HG03442 (cell line): ENCODE measurements around the gene CPNE1.
"Not testable (repeated sequence)": the region's sequence is repeated elsewhere in the genome, so short reads cannot be mapped to it uniquely, and the experiment has no call there.

ENCODE experiments used
- ATAC-seq: cut with Tn5 transposase; IDR thresholded peaks from one replicate; pipeline ENCODE4 v1.9.1; 2021; ENCODE audit warnings: mild to moderate bottlenecking, moderate library complexity; ENCODE audit not compliant: unreplicated experiment

Gene CPNE1

GRCh38 chr20:35664466-35665206, at the start of gene CPNE1, which contains the start of gene RBM12:
TSS of gene CPNE1 (minus strand) at chr20:35664900. CDS start at chr20:35632923, 31,977 bp downstream.
TSS of gene RBM12 (minus strand) at chr20:35664900. CDS start at chr20:35655322, 9,578 bp downstream.
- peak; percentile 69 for ATAC-seq

GRCh38 chr20:35714127-35714526, 49.4 kb upstream of the CPNE1 start:
- ATAC-seq, result no peak

- not testable (repeated sequence) for ATAC-seq
These were observed 48.4 kb upstream of the CPNE1 start for GRCh38 chr20:35713120-35713519.

GRCh38 chr20:35711588-35712209, 47.0 kb upstream of the CPNE1 start:
- ATAC-seq, result no peak

- ATAC-seq, result no peak
These were observed 46.3 kb upstream of the CPNE1 start for GRCh38 chr20:35710884-35711587.

GRCh38 chr20:35710039-35710438, 45.3 kb upstream of the CPNE1 start:
- ATAC-seq, result no peak

GRCh38 chr20:35709259-35709658, 44.6 kb upstream of the CPNE1 start:
- no peak for ATAC-seq

GRCh38 chr20:35708502-35708901, 43.8 kb upstream of the CPNE1 start:
- ATAC-seq, result no peak

- ATAC-seq, result not testable (repeated sequence)
These were observed 42.2 kb upstream of the CPNE1 start for GRCh38 chr20:35706591-35707529.

GRCh38 chr20:35705894-35706293, 41.2 kb upstream of the CPNE1 start:
- not testable (repeated sequence) for ATAC-seq

GRCh38 chr20:35704514-35705261, 40.0 kb upstream of the CPNE1 start:
- no peak for ATAC-seq

- no peak for ATAC-seq
These were observed 38.4 kb upstream of the CPNE1 start for GRCh38 chr20:35702824-35703695.

- ATAC-seq, result no peak
These were observed 37.5 kb upstream of the CPNE1 start for GRCh38 chr20:35702051-35702823.

GRCh38 chr20:35700625-35701148, 36.0 kb upstream of the CPNE1 start:
- no peak for ATAC-seq

GRCh38 chr20:35699957-35700624, 35.4 kb upstream of the CPNE1 start:
- ATAC-seq, result no peak

- ATAC-seq, result peak; percentile 73
These were observed 34.6 kb upstream of the CPNE1 start, which contains the start of the genes NFS1 and ROMO1 for GRCh38 chr20:35699127-35699956. TSS of gene NFS1 (minus strand) at chr20:35699352. CDS start at chr20:35699288, 64 bp downstream. TSS of gene ROMO1 (plus strand) at chr20:35699405. CDS start at chr20:35699633, 228 bp downstream.
